C4-2B (cell line): Measurements from ENCODE around the gene DLK2.

Source experiments
- CTCF ChIP-seq: fragments of 450-650 bp; conservative IDR thresholded peaks from 2 replicates; pipeline ENCODE4 v1.5.1; 2017; ENCODE audit warnings: mild to moderate bottlenecking
- ZFX ChIP-seq: fragments of 450-650 bp; IDR thresholded peaks from 2 replicates; pipeline ENCODE4 v1.6.1; 2017

DNA sequence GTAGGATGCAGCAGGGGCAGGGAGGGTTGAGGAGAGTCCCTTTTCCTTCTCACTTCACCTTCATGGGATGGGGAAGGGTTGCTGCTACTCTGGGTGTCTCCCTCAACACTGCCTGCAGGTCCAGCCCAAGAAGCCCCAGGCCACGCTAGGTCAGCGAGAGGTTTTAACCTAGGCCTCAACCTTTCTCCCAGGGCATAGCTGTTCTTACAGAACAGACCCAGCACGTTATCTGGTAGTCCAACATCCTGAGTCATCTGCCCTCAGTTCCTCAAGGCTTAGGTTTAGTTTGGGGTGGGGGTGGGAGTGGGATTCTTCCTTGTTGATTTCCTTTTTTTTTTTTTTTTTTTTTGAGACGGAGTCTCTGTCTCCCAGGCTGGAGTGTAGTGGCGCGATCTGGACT is 39.0 kb upstream of the DLK2 start:
- TF ChIP-seq CTCF = no peak
- TF ChIP-seq ZFX = no peak
